Ovary (tissue), 9 donors: Measurements from ENCODE around the gene TRPM2. TPM values are rescaled to one million over a fixed set of nuclear protein-coding genes. Genes with fewer than 3 reads are reported as not detected.

ENCODE experiments used
- DNase-seq, 5 donors: peaks; one replicate each; pipeline ENCODE4 v3.0.0-alpha.2; 2019 to 2020
- H3K27ac ChIP-seq, 2 donors: fragments of 200-600 bp; one replicate each; pipeline versions ENCODE4 v1.5.1 to v1.8.0; 2019 to 2022
- H3K27me3 ChIP-seq: fragments of 200-600 bp; one replicate; pipeline ENCODE4 v1.8.0; 2022
- H3K36me3 ChIP-seq: fragments of 200-600 bp; sonication (generic); one replicate; pipeline ENCODE4 v1.5.1; 2019
- H3K4me1 ChIP-seq: one replicate; pipeline ENCODE4 v1.8.1; 2013; ENCODE audit warnings: mild to moderate bottlenecking, moderate library complexity; ENCODE audit not compliant: insufficient read depth
- H3K4me3 ChIP-seq: fragments of 200-600 bp; sonication (generic); one replicate; pipeline ENCODE4 v1.5.1; 2017
- H3K9me3 ChIP-seq, 2 donors: fragments of 200-600 bp in 1 of 2; sonication (generic) in 1 of 2; one replicate each; pipeline versions ENCODE4 v1.5.1 to v1.8.1; 2013 to 2019; ENCODE audit warnings: mild to moderate bottlenecking in 1 of 2, moderate library complexity in 1 of 2
- CTCF ChIP-seq, 3 donors: fragments of 450-650 bp in 2 of 3; fragments of 200-600 bp in 1 of 3; IDR thresholded peaks; one replicate each; pipeline versions ENCODE4 v1.5.1 to v1.8.0; 2016 to 2022; ENCODE audit warnings: antibody characterized with exemption in 3 of 3, mild to moderate bottlenecking in 1 of 3
- EP300 ChIP-seq: sonication (generic); formaldehyde crosslinking; IDR thresholded peaks from one replicate; pipeline ENCODE4 v1.6.1; 2017; ENCODE audit warnings: antibody characterized with exemption
- POLR2A ChIP-seq: fragments of 450-650 bp; IDR thresholded peaks from one replicate; pipeline ENCODE4 v1.6.1; 2017; ENCODE audit warnings: antibody characterized with exemption, mild to moderate bottlenecking, moderate library complexity
- WGBS, 3 donors: extraction: QIAGEN DNeasy Blood & Tissue Kit in 1 of 3; methylation state at CpG; one replicate each; pipeline versions ENCODE4 v1.1.5 to v1.1.7; 2013 to 2017; 5-methylcytosine and 5-hydroxymethylcytosine counted together
- intact Hi-C, 4 donors: fragments of 100-400 bp; cut with DNase I; formaldehyde crosslinking; loops; one replicate each; pipeline versions ENCODE4 v1.11.0 to v1.15.1; 2022 to 2023
- polyA plus RNA-seq, 2 donors: library from polyadenylated mRNA; stranded (reverse); fragments of 200-250 nt in 1 of 2; fragments of 350-450 nt in 1 of 2; fragmentation: Illumina TruSeq in 1 of 2; extraction: RNeasy Lipid Tissue Mini Kit (QIAGEN cat#74804) in 1 of 2; gene quantifications; one replicate each; pipeline ENCODE4 v1.2.3, GENCODE V29; 2013 to 2014
- total RNA-seq, 7 donors: library from RNA; depleted of rRNA in 2 of 7; stranded (reverse); fragments of >200 nt in 2 of 7; fragmentation: NEBNext Ultra II Directional in 3 of 7; extraction: Animal tissue kit (Norgen Biotek cat#: 25700) in 3 of 7; gene quantifications; one replicate each; pipeline versions ENCODE4 v1.1.0 to v1.2.4, GENCODE V29; 2016 to 2023
- donor health status: DM: no; HTN: no; CAD: no; lungs with moderate emphysema.
- donor health status: DM: no; HTN: no; CAD: no.
- donor health status: Bipolar disorder and iron deficiency.
- donor health status: DM: yes; HTN: yes; CAD: no.
- donor health status: DM: no; HTN: no; CAD: no.
- donor health status: DM: yes; HTN: yes; CAD: no.

The TRPM2 gene
- total and polyA plus RNA-seq, 9 donors, result 0.48 to 7.0 (median 1.8) TPM

GRCh38 chr21:44332383-44332782 lies 21.0 kb upstream of the TRPM2 start:
- WGBS, 3 donors, result 85 to 91% (median 89%) methylated on average over 16 to 17 of the region's 17 CpGs
- no peak overlapping the region for H3K4me3 ChIP-seq
- intact Hi-C loops, result loop anchor here in 1 of 4 donors (10.0 kb wide), 2 partner anchors 472 to 932 kb away; partner anchors contain the start of gene UBE2G2
- no peak for TF ChIP-seq POLR2A
- no peaks in the 10 kb centered on the region for H3K9me3 ChIP-seq
- no peak overlapping the region for H3K27ac ChIP-seq
- no peaks in the 10 kb centered on the region for H3K4me1 ChIP-seq
- DNase-seq, result peak in 1 of 5 donors; percentile 25
- H3K36me3 ChIP-seq, result no peaks in the 10 kb centered on the region
- H3K27me3 ChIP-seq, result no peaks in the 10 kb centered on the region

GRCh38 chr21:44332965-44333364 lies 20.5 kb upstream of the TRPM2 start:
- H3K4me1 ChIP-seq, result no peaks in the 10 kb centered on the region
- no peaks in the 10 kb centered on the region for H3K9me3 ChIP-seq
- TF ChIP-seq POLR2A (no peak), CTCF (IDR thresholded peaks at IDR 0.05) (no peak), EP300 (no peak)
- no peaks in the 10 kb centered on the region for H3K36me3 ChIP-seq
- H3K27me3 ChIP-seq, result no peaks in the 10 kb centered on the region
- H3K27ac ChIP-seq, result no peak overlapping the region
- WGBS, 3 donors, result 94 to 98% (median 96%) methylated on average over 22 of the region's 22 CpGs
- no peak overlapping the region for H3K4me3 ChIP-seq
- DNase-seq, result peak in 1 of 5 donors; percentile 34
- intact Hi-C loops, result loop anchor here in 1 of 4 donors (10.0 kb wide), 2 partner anchors 472 to 932 kb away; partner anchors contain the start of gene UBE2G2

- Histone ChIP-seq H3K4me1 (peaks cover 4% of the 10 kb centered on the region), H3K4me3 (no peak overlapping the region), H3K27me3 (no peaks in the 10 kb centered on the region), H3K36me3 (no peaks in the 10 kb centered on the region), H3K9me3 (no peaks in the 10 kb centered on the region), H3K27ac (no peak overlapping the region)
- peak in 1 of 5 donors; percentile 39 for DNase-seq
- 88 to 91% (median 90%) methylated on average over 45 of the region's 45 CpGs for WGBS, 3 donors
- TF ChIP-seq POLR2A, result no peak
- TF ChIP-seq CTCF (IDR thresholded peaks at IDR 0.05), result no peak
- no peak for TF ChIP-seq EP300
- intact Hi-C loops, result loop anchor here in 2 of 4 donors (2.0 to 10.0 kb wide), 3 partner anchors 25 to 931 kb away; partner anchors contain the start of gene UBE2G2 (in 1 of the 2)
These were observed 19.7 kb upstream of the TRPM2 start for GRCh38 chr21:44333509-44334328.

GRCh38 chr21:44334329-44335030 lies 18.9 kb upstream of the TRPM2 start:
- Histone ChIP-seq H3K4me1 (peaks cover 4% of the 10 kb centered on the region), H3K27ac (no peak overlapping the region), H3K27me3 (no peaks in the 10 kb centered on the region), H3K9me3 (no peaks in the 10 kb centered on the region), H3K4me3 (no peak overlapping the region), H3K36me3 (no peaks in the 10 kb centered on the region)
- DNase-seq, result peak in 1 of 5 donors; percentile 21
- no peak for TF ChIP-seq EP300
- no peak for TF ChIP-seq POLR2A
- TF ChIP-seq CTCF (IDR thresholded peaks at IDR 0.05), result no peak
- intact Hi-C loops, result loop anchor here in 2 of 4 donors (2.0 to 10.0 kb wide), 4 partner anchors 26 to 930 kb away; partner anchors contain the start of gene UBE2G2 (in 1 of the 2)
- 83 to 89% (median 87%) methylated on average over 24 to 26 of the region's 26 CpGs for WGBS, 3 donors
